Activated T-cell treated with anti-CD3 and anti-CD28 coated beads, Interleukin-2, amount 50 U/mL, for 72 hours (primary cell): ENCODE data around the gene FBH1. TPM values are rescaled to one million over a fixed set of nuclear protein-coding genes. Genes with fewer than 3 reads are reported as not detected.
"Not testable (repeated sequence)": the region's sequence is repeated elsewhere in the genome, so short reads cannot be mapped to it uniquely, and the experiment has no call there.

ENCODE experiments used
- ATAC-seq, 2 donors: fragments of 150-1000 bp; cut with Tn5 transposase; replicated peaks in 1 of 2; 2 replicates each; pipeline ENCODE4 v1.10.0; 2021; ENCODE audit warnings: moderate library complexity in 2 of 2, mild to moderate bottlenecking in 1 of 2
- DNase-seq, 2 donors: peaks; one replicate each; pipeline ENCODE4 v3.0.0; 2021 to 2022; ENCODE audit warnings: mixed read lengths in 1 of 2
- H3K27ac Mint-ChIP-seq: one replicate; pipeline ENCODE4 v1.8.0; 2022; ENCODE audit warnings: mild to moderate bottlenecking, moderate library complexity, mixed read lengths
- H3K27me3 Mint-ChIP-seq: one replicate; pipeline ENCODE4 v1.8.0; 2022; ENCODE audit warnings: low read depth, mixed read lengths
- H3K36me3 Mint-ChIP-seq, 2 donors: one replicate each; pipeline ENCODE4 v1.8.0; 2022; ENCODE audit warnings: mixed read lengths in 2 of 2, mild to moderate bottlenecking in 1 of 2; ENCODE audit not compliant: insufficient read depth in 2 of 2
- H3K4me1 Mint-ChIP-seq: one replicate; pipeline ENCODE4 v1.8.0; 2022; ENCODE audit warnings: low read depth, mixed read lengths
- H3K4me3 Mint-ChIP-seq, 2 donors: one replicate each; pipeline ENCODE4 v1.8.0; 2022; ENCODE audit warnings: mild to moderate bottlenecking in 2 of 2, mixed read lengths in 2 of 2, moderate library complexity in 2 of 2
- H3K9me3 Mint-ChIP-seq, 2 donors: one replicate each; pipeline ENCODE4 v1.8.0; 2022; ENCODE audit warnings: mixed read lengths in 2 of 2
- total RNA-seq, 2 donors: library from RNA; stranded (reverse); gene quantifications; one replicate each; pipeline ENCODE4 v1.2.3, GENCODE V29; 2022

FBH1 gene
- total RNA-seq, 2 donors from 2014 or later, result 51.0 to 53.6 TPM

DNA sequence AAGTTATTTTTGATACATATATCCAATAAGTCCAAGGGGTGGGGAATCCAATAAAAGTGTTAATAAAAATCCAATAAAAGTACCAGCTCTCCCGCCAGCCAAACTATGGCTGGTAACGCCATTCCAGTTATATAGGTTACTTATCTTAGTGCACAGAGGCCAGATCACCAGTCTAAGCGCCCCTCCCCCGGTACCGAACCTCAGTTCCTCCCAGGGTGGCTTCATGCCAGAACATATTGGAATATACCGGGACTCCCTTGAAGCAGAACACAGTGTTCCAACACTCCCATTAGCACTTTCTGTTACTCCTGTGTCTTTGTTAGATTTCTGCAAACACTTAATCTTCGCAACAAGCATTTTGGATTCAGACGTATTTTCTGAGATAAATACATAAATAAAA, 7.5 kb downstream of the FBH1 start:
- ATAC-seq, result no peak
- peaks cover 5 to 37% of the 10 kb centered on the region in 2 donors for H3K36me3 Mint-ChIP-seq
- no peak for DNase-seq
- no peaks in the 10 kb centered on the region for H3K9me3 Mint-ChIP-seq
- no peak overlapping the region for H3K4me3 Mint-ChIP-seq
- no peak overlapping the region for H3K27ac Mint-ChIP-seq
- no peaks in the 10 kb centered on the region for H3K27me3 Mint-ChIP-seq
- peaks cover 51% of the 10 kb centered on the region for H3K4me1 Mint-ChIP-seq

DNA sequence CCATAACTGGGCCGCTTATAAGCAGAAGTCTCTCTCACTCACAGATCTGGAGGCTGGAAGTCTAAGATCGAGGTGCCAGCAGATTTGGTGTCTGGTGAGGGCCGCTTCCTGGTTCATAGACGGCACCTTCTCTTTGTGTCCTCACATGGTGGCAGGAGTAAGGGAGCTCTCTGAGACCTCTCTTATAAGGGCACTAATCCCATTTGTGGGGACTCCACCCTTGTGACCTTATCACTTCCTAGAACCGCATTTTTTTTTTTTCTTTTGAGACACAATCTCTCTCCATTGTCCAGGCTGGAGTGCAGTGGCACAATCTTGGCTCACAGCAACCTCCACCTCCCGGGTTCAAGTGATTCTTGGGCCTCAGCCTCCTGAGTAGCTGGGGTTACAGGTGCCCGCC, 8.1 kb downstream of the FBH1 start:
- H3K36me3 Mint-ChIP-seq, result peaks cover 5 to 35% of the 10 kb centered on the region in 2 donors
- peaks cover 45% of the 10 kb centered on the region for H3K4me1 Mint-ChIP-seq

GRCh38 chr10:5900247-5900646, 10.2 kb downstream of the FBH1 start:
- DNase-seq, result no peak
- ATAC-seq, result no peak
- Mint-ChIP-seq H3K36me3 (peaks cover 10 to 34% of the 10 kb centered on the region in 2 donors), H3K9me3 (peaks cover 0 to 3% of the 10 kb centered on the region in 2 donors), H3K4me1 (peaks cover 39% of the 10 kb centered on the region), H3K27ac (no peak overlapping the region), H3K4me3 (no peak overlapping the region), H3K27me3 (no peaks in the 10 kb centered on the region)

More for the DNA sequence above, 8.1 kb downstream of the FBH1 start:
- Mint-ChIP-seq H3K4me3 (no peak overlapping the region), H3K9me3 (no peaks in the 10 kb centered on the region), H3K27ac (no peak overlapping the region), H3K27me3 (no peaks in the 10 kb centered on the region)
- ATAC-seq, result no peak
- no peak for DNase-seq

- Mint-ChIP-seq H3K27ac (no peak overlapping the region), H3K4me1 (peaks cover 31% of the 10 kb centered on the region), H3K4me3 (no peak overlapping the region)
Measured at GRCh38 chr10:5902511-5903274, 12.7 kb downstream of the FBH1 start.

DNA sequence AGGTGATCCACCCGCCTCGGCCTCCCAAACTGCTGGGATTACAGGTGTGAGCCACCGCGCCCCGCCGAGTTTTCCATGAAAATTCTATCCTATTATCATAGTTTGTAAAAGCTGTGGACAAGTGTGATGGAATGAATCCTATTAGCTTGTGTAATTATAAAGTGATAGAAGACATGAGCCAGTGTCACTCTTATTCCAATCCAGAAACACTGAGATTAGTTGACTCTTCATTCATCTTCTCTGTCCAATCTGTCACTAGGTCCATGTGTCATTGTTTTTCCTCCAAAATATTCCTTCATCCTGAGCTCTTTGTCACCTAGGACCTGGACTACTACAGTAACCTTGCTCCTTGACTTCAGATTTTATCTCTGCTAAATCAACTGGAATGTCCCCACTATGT, 13.5 kb downstream of the FBH1 start:
- Mint-ChIP-seq H3K4me1 (peaks cover 31% of the 10 kb centered on the region), H3K9me3 (peaks cover 0 to 3% of the 10 kb centered on the region in 2 donors), H3K4me3 (no peak overlapping the region), H3K27ac (peak overlapping the region; percentile 53), H3K36me3 (peaks cover 10 to 19% of the 10 kb centered on the region in 2 donors), H3K27me3 (no peaks in the 10 kb centered on the region)
- ATAC-seq (no peak), DNase-seq (no peak)

More at GRCh38 chr10:5902511-5903274, 12.7 kb downstream of the FBH1 start:
- ATAC-seq, result no peak
- no peak for DNase-seq
- Mint-ChIP-seq H3K36me3 (peaks cover 14 to 26% of the 10 kb centered on the region in 2 donors), H3K27me3 (no peaks in the 10 kb centered on the region), H3K9me3 (peaks cover 0 to 3% of the 10 kb centered on the region in 2 donors)

DNA sequence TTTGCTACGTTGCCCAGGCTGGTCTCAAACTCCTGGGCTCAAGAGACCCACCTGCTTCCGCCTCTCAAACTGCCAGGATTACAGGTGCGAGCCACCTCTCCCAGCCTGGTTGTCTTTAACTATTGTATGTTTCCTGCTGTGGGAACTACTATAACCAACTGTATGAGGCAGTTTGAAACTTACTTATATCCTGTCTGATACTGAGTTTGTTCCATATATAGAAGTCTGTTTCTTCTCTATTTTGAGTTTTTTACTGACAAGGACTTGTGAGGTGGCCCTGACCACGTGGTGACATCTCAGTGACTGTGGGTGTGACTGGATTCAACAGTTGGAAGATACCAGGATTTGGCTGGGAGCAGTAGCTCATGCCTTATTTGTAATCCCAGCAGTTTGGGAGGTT, 14.2 kb downstream of the FBH1 start:
- ATAC-seq (peak; percentile 50 to 84), DNase-seq (no peak)
- Mint-ChIP-seq H3K27ac (peak overlapping the region; percentile 53), H3K4me1 (peaks cover 31% of the 10 kb centered on the region), H3K36me3 (peaks cover 10 to 22% of the 10 kb centered on the region in 2 donors), H3K27me3 (no peaks in the 10 kb centered on the region), H3K9me3 (peaks cover 0 to 3% of the 10 kb centered on the region in 2 donors), H3K4me3 (peak overlapping the region in 1 of 2 donors; percentile 17)

GRCh38 chr10:5905854-5906507, 15.9 kb downstream of the FBH1 start:
- Mint-ChIP-seq H3K36me3 (peaks cover 10 to 30% of the 10 kb centered on the region in 2 donors), H3K27me3 (no peaks in the 10 kb centered on the region), H3K4me1 (peaks cover 27% of the 10 kb centered on the region), H3K9me3 (peaks cover 0 to 3% of the 10 kb centered on the region in 2 donors), H3K27ac (no peak overlapping the region), H3K4me3 (no peak overlapping the region)
- no peak for DNase-seq
- ATAC-seq, result no peak

GRCh38 chr10:5906651-5907050, 16.6 kb downstream of the FBH1 start:
- Mint-ChIP-seq H3K27ac (no peak overlapping the region), H3K4me1 (peaks cover 29% of the 10 kb centered on the region), H3K4me3 (no peak overlapping the region), H3K36me3 (peaks cover 11 to 31% of the 10 kb centered on the region in 2 donors), H3K27me3 (no peaks in the 10 kb centered on the region), H3K9me3 (peaks cover 0 to 3% of the 10 kb centered on the region in 2 donors)
- DNase-seq, result no peak
- ATAC-seq, result no peak

- H3K4me3 Mint-ChIP-seq, ATAC-seq, H3K9me3 Mint-ChIP-seq, H3K27ac Mint-ChIP-seq, H3K27me3 Mint-ChIP-seq, DNase-seq: not testable (repeated sequence)
- Mint-ChIP-seq H3K4me1 (peaks cover 26% of the 10 kb centered on the region), H3K36me3 (peaks cover 11 to 32% of the 10 kb centered on the region in 2 donors)
Measured at GRCh38 chr10:5908676-5909075, 18.6 kb downstream of the FBH1 start.

GRCh38 chr10:5910323-5911100, 20.5 kb downstream of the FBH1 start:
- H3K4me1 Mint-ChIP-seq, result peaks cover 16% of the 10 kb centered on the region
- DNase-seq, result no peak
- no peak for ATAC-seq
- H3K27ac Mint-ChIP-seq, result no peak overlapping the region
- no peaks in the 10 kb centered on the region for H3K27me3 Mint-ChIP-seq
- H3K9me3 Mint-ChIP-seq, result no peaks in the 10 kb centered on the region
- no peak overlapping the region for H3K4me3 Mint-ChIP-seq
- H3K36me3 Mint-ChIP-seq, result peaks cover 8 to 30% of the 10 kb centered on the region in 2 donors

GRCh38 chr10:5911670-5912069, 21.6 kb downstream of the FBH1 start:
- ATAC-seq (no peak), DNase-seq (no peak)
- peaks cover 10% of the 10 kb centered on the region for H3K4me1 Mint-ChIP-seq
- peak overlapping the region; percentile 7 for H3K27ac Mint-ChIP-seq
- no peaks in the 10 kb centered on the region for H3K27me3 Mint-ChIP-seq
- H3K9me3 Mint-ChIP-seq, result no peaks in the 10 kb centered on the region
- H3K4me3 Mint-ChIP-seq, result no peak overlapping the region
- peaks cover 6 to 34% of the 10 kb centered on the region in 2 donors for H3K36me3 Mint-ChIP-seq

DNA sequence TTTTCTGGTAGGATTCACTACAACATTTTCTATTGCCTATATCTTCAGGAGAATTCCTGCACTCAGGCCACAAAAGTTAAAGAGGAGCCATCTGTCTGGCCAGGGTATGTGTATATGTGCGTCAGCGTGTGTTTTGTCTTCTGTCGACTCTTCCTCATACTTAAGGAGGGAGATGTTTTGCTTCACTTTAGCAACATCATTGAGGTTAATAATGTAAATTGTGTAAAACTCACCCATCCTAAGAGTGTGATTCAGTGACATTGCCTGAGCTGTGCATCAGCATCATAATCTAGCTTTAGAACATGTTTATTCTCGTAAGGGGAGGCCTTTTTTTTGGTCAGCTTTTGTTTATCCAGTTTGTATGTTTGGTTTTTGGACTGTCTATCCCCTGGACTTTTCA, 23.7 kb downstream of the FBH1 start:
- no peak overlapping the region for H3K27ac Mint-ChIP-seq

DNA sequence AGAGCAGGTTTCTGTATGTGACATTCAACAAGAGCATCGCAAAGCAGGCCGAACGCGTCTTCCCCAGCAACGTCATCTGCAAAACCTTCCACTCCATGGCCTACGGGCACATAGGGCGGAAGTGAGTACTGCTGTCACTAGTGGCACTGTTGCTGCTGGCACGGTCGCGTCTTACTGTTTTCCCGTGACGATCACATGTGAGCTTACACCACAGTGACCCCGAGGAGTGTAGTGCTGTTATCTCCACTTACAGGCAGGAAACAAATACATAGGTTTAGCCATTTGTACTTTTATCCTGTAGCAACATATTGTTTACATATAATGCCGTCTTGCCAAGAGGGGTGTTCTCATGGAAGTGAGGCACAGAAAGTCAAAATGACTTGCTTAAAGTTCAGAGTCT, 25.4 kb downstream of the FBH1 start:
- H3K36me3 Mint-ChIP-seq, result peaks cover 3 to 31% of the 10 kb centered on the region in 2 donors
- DNase-seq, result no peak
- no peaks in the 10 kb centered on the region for H3K9me3 Mint-ChIP-seq
- ATAC-seq, result no peak
- H3K4me1 Mint-ChIP-seq, result peaks cover 6% of the 10 kb centered on the region
- no peaks in the 10 kb centered on the region for H3K27me3 Mint-ChIP-seq
- no peak overlapping the region for H3K27ac Mint-ChIP-seq
- no peak overlapping the region for H3K4me3 Mint-ChIP-seq

More for the DNA sequence above, 23.7 kb downstream of the FBH1 start:
- Mint-ChIP-seq H3K4me3 (no peak overlapping the region), H3K27me3 (no peaks in the 10 kb centered on the region), H3K9me3 (no peaks in the 10 kb centered on the region), H3K36me3 (peaks cover 4 to 34% of the 10 kb centered on the region in 2 donors), H3K4me1 (peaks cover 6% of the 10 kb centered on the region)
- ATAC-seq, result no peak
- no peak for DNase-seq
